ENCODE results near the gene ZNF281.

ZNF281 gene

GRCh38 chr1:200432586-200432985 lies 22.8 kb upstream of the ZNF281 start:
- DNase-seq (ENCODE audit: low read depth in 2 of 2): no peak
- no peak overlapping the region for H3K4me3 ChIP-seq (replicated peaks in 1 of 2; ENCODE audit: low read depth in 2 of 2, low read length in 2 of 2)
- TF ChIP-seq, protein P1, sequence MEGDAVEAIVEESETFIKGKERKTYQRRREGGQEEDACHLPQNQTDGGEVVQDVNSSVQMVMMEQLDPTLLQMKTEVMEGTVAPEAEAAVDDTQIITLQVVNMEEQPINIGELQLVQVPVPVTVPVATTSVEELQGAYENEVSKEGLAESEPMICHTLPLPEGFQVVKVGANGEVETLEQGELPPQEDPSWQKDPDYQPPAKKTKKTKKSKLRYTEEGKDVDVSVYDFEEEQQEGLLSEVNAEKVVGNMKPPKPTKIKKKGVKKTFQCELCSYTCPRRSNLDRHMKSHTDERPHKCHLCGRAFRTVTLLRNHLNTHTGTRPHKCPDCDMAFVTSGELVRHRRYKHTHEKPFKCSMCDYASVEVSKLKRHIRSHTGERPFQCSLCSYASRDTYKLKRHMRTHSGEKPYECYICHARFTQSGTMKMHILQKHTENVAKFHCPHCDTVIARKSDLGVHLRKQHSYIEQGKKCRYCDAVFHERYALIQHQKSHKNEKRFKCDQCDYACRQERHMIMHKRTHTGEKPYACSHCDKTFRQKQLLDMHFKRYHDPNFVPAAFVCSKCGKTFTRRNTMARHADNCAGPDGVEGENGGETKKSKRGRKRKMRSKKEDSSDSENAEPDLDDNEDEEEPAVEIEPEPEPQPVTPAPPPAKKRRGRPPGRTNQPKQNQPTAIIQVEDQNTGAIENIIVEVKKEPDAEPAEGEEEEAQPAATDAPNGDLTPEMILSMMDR (IDR thresholded peaks at IDR 0.05; ENCODE audit: low read depth, low read length): no peak

- DNase-seq (ENCODE audit: low read depth in 2 of 2): peak; percentile 87
- TF ChIP-seq, protein P1 (IDR thresholded peaks at IDR 0.05; ENCODE audit: low read depth, low read length): no peak
- H3K4me3 ChIP-seq (replicated peaks in 1 of 2; ENCODE audit: low read depth in 2 of 2, low read length in 2 of 2): no peak overlapping the region
Observed at GRCh38 chr1:200429221-200429751, 19.4 kb upstream of the ZNF281 start.

DNA sequence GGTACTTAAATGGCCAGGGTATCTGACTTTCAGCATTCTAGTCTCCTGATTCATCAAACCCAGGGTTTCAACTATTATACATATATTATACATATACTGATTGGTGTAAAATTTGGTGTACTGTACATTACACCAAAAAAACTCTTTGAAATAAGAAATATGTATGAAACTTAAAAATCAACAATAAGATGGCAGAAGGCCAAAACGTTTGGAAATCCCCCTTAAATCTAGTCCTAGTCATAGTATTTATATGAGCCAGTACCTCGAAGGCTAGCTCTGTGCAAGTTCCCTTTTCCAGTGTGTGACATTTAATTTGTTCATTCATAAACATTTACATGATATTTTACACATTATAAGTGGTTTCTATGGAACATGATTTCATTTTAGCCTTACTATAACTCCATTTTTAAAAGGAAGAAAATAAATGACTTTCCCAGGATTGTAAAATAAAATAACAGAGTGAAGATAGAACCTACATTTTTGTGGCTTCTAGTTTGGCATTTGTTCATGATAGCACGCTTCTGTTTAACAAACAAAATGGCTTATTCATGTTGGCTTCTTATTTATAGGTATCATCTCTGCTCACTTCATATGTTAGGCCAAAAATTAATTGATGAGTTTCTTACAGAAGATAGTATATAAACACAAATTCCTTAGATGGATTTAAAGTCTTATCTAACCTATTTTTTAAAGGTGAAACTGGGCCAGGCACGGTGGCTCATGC lies 18.8 kb upstream of the ZNF281 start:
- TF ChIP-seq, protein P1 (IDR thresholded peaks at IDR 0.05; ENCODE audit: low read depth, low read length): no peak
- H3K4me3 ChIP-seq (replicated peaks in 1 of 2; ENCODE audit: low read depth in 2 of 2, low read length in 2 of 2): no peak overlapping the region
- DNase-seq (ENCODE audit: low read depth in 2 of 2): peak; percentile 43 to 89

DNA sequence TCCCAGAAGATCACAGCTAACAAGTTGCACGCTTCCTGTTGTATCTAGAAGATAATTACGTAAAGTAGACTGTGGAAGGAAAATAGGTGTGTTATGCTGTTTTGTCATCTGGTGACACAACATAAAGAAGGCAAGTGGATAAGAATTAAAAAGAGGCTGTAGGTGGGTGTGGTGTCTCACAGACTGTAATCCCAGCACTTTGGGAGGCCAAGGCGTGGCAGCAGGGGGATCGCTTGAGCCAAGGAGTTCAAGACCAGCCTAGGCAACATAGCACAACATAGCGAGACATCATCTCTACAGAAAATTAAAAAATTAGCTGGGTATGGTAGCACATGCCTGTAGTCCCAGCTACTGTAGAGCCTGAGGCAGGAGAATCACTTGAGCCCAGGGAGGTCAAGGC lies 17.9 kb upstream of the ZNF281 start:
- TF ChIP-seq, protein P1 (IDR thresholded peaks at IDR 0.05; ENCODE audit: low read depth, low read length): no peak
- no peak for DNase-seq (ENCODE audit: low read depth in 2 of 2)
- H3K4me3 ChIP-seq (replicated peaks in 1 of 2; ENCODE audit: low read depth in 2 of 2, low read length in 2 of 2): no peak overlapping the region

DNA sequence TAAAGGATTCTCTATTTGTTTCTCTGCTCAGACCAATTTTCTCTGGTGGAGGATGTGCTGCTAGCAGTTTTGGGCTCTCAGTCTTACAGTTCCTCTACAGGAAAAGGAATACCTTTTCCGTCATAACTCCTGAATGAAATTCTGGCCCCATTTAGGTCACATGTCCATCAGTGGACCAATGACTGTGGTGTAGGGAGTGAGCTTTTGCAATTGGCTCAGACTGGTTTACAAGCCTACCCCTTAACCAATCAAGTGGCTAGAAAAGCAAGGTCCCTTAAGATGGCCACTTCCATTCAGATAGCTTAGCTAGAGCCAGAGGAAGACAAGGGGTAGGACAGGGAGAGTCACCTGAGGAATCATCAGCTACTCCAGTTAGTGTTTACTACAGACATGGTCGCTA lies 16.4 kb upstream of the ZNF281 start:
- DNase-seq (ENCODE audit: low read depth in 2 of 2): no peak
- H3K4me3 ChIP-seq (replicated peaks in 1 of 2; ENCODE audit: low read depth in 2 of 2, low read length in 2 of 2): no peak overlapping the region
- TF ChIP-seq, protein P1 (IDR thresholded peaks at IDR 0.05; ENCODE audit: low read depth, low read length): no peak

DNA sequence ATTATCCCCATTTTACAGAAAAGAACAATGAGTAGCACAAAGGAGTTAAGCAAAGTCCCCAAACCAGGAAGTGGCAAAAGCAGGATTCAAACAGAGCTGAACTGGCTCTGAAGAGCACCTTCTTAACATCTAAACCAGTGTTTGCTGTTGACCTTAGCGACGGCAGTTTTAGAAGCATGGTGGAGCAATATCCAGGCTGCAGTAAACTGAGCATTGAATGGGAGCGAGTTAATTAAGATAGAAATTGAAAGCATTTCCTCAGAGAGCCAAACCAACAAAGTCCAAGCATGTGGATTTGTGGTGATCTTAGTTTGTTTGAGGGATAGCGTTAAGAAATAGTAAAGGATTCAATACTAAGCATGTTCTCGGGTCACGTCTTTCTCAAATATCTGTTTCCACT lies 13.4 kb upstream of the ZNF281 start:
- no peak for DNase-seq (ENCODE audit: low read depth in 2 of 2)
- H3K4me3 ChIP-seq (replicated peaks in 1 of 2; ENCODE audit: low read depth in 2 of 2, low read length in 2 of 2): no peak overlapping the region
- TF ChIP-seq, protein P1 (IDR thresholded peaks at IDR 0.05; ENCODE audit: low read depth, low read length): no peak
